Hepatocyte (in vitro differentiated cells): Measurements from ENCODE around the gene FAH.

Source experiments
- CTCF ChIP-seq: fragments of 200-600 bp; sonication (generic); IDR thresholded peaks from 2 replicates; pipeline ENCODE4 v1.5.1; 2016; ENCODE audit warnings: antibody characterized with exemption, mild to moderate bottlenecking; ENCODE audit not compliant: poor library complexity
- EZH2phosphoT487 ChIP-seq: fragments of 200-600 bp; sonication (generic); IDR thresholded peaks from one replicate; pipeline ENCODE4 v1.6.1; 2018; ENCODE audit warnings: antibody characterized with exemption, mild to moderate bottlenecking, low read depth, moderate library complexity; ENCODE audit not compliant: unreplicated experiment, severe bottlenecking

DNA sequence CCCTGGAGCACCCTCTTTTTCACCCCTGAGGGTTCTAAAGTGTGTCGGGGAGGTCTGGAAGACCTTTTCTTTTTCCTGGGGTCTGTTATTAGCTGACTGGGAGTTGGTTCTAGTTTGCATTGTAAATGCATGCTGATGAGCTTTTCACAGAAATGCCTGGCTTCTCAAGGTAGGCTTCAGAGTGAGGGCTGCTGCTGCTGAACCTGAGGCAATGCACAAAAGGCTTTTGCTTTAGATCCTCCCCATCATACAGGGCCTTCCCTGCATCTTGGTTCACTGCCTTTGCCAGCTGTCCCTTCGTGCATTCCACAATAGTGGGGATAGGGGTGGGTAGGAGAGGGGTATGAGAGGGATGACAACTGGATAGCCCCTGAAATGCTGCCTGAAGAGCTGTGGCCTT lies 46.6 kb downstream of the FAH start:
- TF ChIP-seq CTCF (no peak), EZH2phosphoT487 (no peak)
